Right lobe of liver (tissue), 6 donors: Measurements from ENCODE around the gene IGF2. TPM values are rescaled to one million over a fixed set of nuclear protein-coding genes. Genes with fewer than 3 reads are reported as not detected.

Experiments used
- ATAC-seq, 4 donors: fragments of 200-7000 bp; cut with Tn5 transposase; one replicate each; pipeline ENCODE4 v1.9.1; 2020; ENCODE audit warnings: mild to moderate bottlenecking in 4 of 4, moderate library complexity in 4 of 4
- DNase-seq, 3 donors: peaks; one replicate each; pipeline ENCODE4 v3.0.0-alpha.2; 2020
- H3K27ac ChIP-seq, 3 donors: fragments of 200-600 bp; one replicate each; pipeline ENCODE4 v1.8.0; 2022
- H3K27me3 ChIP-seq, 2 donors: fragments of 200-600 bp; one replicate each; pipeline ENCODE4 v1.8.0; 2022
- H3K36me3 ChIP-seq, 4 donors: fragments of 200-600 bp; sonication (generic) in 1 of 4; one replicate each; pipeline versions ENCODE4 v1.5.1 to v1.8.0; 2017 to 2022; ENCODE audit warnings: control low read depth in 1 of 4
- H3K4me1 ChIP-seq, 4 donors: fragments of 200-600 bp; sonication (generic) in 1 of 4; one replicate each; pipeline versions ENCODE4 v1.5.1 to v1.8.0; 2017 to 2022; ENCODE audit warnings: control low read depth in 1 of 4
- H3K4me3 ChIP-seq, 3 donors: fragments of 200-600 bp; one replicate each; pipeline ENCODE4 v1.8.0; 2022
- H3K9me3 ChIP-seq, 4 donors: fragments of 200-600 bp; sonication (generic) in 1 of 4; one replicate each; pipeline versions ENCODE4 v1.5.1 to v1.8.0; 2017 to 2022; ENCODE audit warnings: control low read depth in 1 of 4
- CTCF ChIP-seq, 4 donors: fragments of 200-600 bp in 3 of 4; fragments of 450-650 bp in 1 of 4; IDR thresholded peaks; one replicate each; pipeline versions ENCODE4 v1.5.1 to v1.8.0; 2016 to 2022; ENCODE audit warnings: antibody characterized with exemption in 4 of 4, mild to moderate bottlenecking in 2 of 4
- POLR2A ChIP-seq: fragments of 450-650 bp; IDR thresholded peaks from one replicate; pipeline ENCODE4 v1.6.1; 2017; ENCODE audit warnings: antibody characterized with exemption, mild to moderate bottlenecking
- WGBS: methylation state at CpG from one replicate; pipeline ENCODE4 v1.1.6; 2018; ENCODE audit warnings: low coverage, low lambda C conversion rate; ENCODE audit not compliant: insufficient coverage; ENCODE audit errors: missing lambda C conversion rate; 5-methylcytosine and 5-hydroxymethylcytosine counted together
- intact Hi-C, 2 donors: fragments of 100-400 bp; cut with DNase I; formaldehyde crosslinking; loops; one replicate each; pipeline versions ENCODE4 v1.11.2 to v1.14.1; 2022
- total RNA-seq, 6 experiments: library from RNA; depleted of rRNA in 2 of 6; stranded (reverse); fragments of >200 nt in 2 of 6; fragmentation: NEBNext Ultra II Directional in 3 of 6; extraction: Animal tissue kit (Norgen Biotek cat#: 25700) in 3 of 6; gene quantifications; one replicate each; pipeline versions ENCODE4 v1.1.0 to v1.2.4, GENCODE V29; 2016 to 2023
- donor health status: DM: no; HTN: yes; CAD: no.
- donor health status: DM: no; HTN: no; CAD: no.
- donor health status: DM: no; HTN: no; CAD: no.
- donor health status: DM: no; HTN: yes; CAD: no.
- donor health status: DM: no; HTN: yes; CAD: no.

Gene IGF2
- total RNA-seq, 6 experiments from 2014 or later = 86.6 to 289 (median 177) TPM

DNA sequence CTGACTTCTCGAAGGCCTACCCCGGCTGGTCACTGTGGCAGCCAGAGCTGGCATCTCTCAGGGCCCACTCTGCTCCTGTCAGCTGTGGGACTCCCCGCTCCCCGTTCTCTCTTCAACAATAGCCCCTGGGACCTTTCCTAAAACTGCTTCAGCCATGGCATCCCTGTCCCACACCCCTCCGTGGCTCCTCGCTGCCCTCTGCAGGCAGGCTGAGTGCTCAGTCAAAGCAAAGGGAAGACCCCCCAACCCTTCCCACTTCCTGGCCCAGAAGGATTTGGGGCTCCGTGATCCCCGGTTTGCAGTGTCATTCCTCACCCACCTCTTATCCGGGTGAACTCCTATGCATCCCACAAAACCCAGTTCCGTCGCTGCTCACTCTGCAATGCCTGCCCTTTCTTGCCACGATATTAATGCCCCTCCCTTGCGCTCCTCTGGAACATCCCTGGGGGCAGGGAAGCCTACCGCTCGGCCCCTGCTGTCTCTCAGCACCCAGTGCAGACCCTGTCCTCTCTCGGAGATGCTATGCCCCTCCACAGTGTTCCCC is 34.0 kb upstream of the IGF2 start:
- no peak overlapping the region for H3K4me3 ChIP-seq
- H3K27ac ChIP-seq = no peak overlapping the region
- TF ChIP-seq POLR2A = no peak
- peak in 3 of 4 donors; percentile 36 to 45 (median 39) for TF ChIP-seq CTCF (IDR thresholded peaks at IDR 0.05)
- WGBS = 60% methylated on average over 12 of the region's 16 CpGs
- ATAC-seq (peak in 1 of 4 donors; percentile 29), DNase-seq (no peak)
- H3K27me3 ChIP-seq = no peaks in the 10 kb centered on the region
- H3K36me3 ChIP-seq = no peaks in the 10 kb centered on the region
- no peaks in the 10 kb centered on the region for H3K9me3 ChIP-seq
- intact Hi-C loops = no loop called here
- H3K4me1 ChIP-seq = peaks cover 0 to 12% (median 0%) of the 10 kb centered on the region in 4 donors

DNA sequence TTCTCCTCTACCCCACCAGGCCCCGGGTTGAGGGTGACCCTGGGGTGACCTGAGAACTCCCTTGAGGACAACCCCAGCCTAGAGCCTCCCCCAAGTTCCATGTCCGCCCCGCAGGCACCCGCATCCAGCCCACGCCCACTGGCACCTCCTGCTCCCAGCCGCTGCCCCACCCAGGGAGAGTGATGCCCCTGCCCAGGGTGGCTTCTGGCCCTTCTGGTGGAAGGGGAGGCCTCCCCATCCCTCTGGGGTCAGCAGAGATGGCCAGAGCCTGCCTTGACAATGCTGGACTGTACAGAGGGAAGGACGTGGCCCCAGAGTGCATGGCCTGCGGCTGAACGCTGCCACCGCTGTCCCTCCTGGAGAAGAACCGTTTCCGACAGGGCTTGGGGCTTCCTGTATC is 33.5 kb upstream of the IGF2 start:
- Histone ChIP-seq H3K27me3 (no peaks in the 10 kb centered on the region), H3K9me3 (no peaks in the 10 kb centered on the region), H3K36me3 (no peaks in the 10 kb centered on the region), H3K4me3 (no peak overlapping the region), H3K27ac (no peak overlapping the region), H3K4me1 (peaks cover 0 to 15% (median 0%) of the 10 kb centered on the region in 4 donors)
- WGBS = 50% methylated on average over 2 of the region's 12 CpGs
- TF ChIP-seq POLR2A (no peak), CTCF (IDR thresholded peaks at IDR 0.05) (no peak)
- intact Hi-C loops = no loop called here
- no peak for DNase-seq
- ATAC-seq = no peak

DNA sequence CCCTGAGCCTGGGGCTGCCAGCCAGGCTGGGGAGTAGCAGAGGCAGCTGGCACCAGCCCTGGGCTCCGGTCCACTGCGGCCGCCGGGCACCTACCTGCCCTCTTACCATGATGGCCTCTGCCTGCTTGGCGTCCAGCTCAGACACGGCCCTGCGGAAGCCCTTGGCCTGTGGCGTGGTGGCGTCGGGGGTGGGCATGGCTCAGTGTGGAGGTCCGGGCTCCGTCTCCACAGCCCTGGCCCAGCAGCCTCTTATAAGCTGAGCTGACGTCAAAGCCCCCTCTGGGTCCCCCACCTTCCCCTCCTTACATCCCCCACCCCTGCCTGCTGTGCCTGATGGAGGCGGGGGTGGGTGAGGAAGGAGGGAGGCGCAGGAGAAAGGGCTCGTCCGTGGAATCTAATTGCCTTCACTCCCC is 32.4 kb upstream of the IGF2 start, which contains the start of gene TH:
TSS of gene TH (minus strand) at position 225 of the 413 bp plus-strand sequence. CDS start at position 196, 29 bp downstream.
- H3K27ac ChIP-seq = no peak within 1 kb of the TSS
- no peak within 1 kb of the TSS for H3K4me3 ChIP-seq
- peaks cover 0 to 17% (median 0%) of the 10 kb centered on the region in 4 donors for H3K4me1 ChIP-seq
- ATAC-seq (peak in 3 of 4 donors; percentile 6 to 40 (median 39)), DNase-seq (no peak)
- TF ChIP-seq CTCF (IDR thresholded peaks at IDR 0.05) = no peak
- no peak for TF ChIP-seq POLR2A
- H3K27me3 ChIP-seq = no peaks in the 10 kb centered on the region
- H3K36me3 ChIP-seq = no peaks in the 10 kb centered on the region
- intact Hi-C loops = no loop called here
- 50% methylated on average over 4 of the region's 17 CpGs for WGBS
- H3K9me3 ChIP-seq = no peaks in the 10 kb centered on the region

- Histone ChIP-seq H3K27ac (no peak overlapping the region), H3K4me3 (no peak overlapping the region), H3K27me3 (no peaks in the 10 kb centered on the region), H3K4me1 (peaks cover 0 to 23% (median 0%) of the 10 kb centered on the region in 4 donors), H3K36me3 (no peaks in the 10 kb centered on the region), H3K9me3 (no peaks in the 10 kb centered on the region)
- DNase-seq (no peak), ATAC-seq (no peak)
- 77% methylated on average over 13 of the region's 45 CpGs for WGBS
- intact Hi-C loops = no loop called here
- no peak for TF ChIP-seq CTCF (IDR thresholded peaks at IDR 0.05)
- no peak for TF ChIP-seq POLR2A
Measured at GRCh38 chr11:2169626-2170570, 30.7 kb upstream of the IGF2 start.
